BJ (cell line): ENCODE measurements around the gene IFI27L2. TPM values are rescaled to one million over a fixed set of nuclear protein-coding genes. Genes with fewer than 3 reads are reported as not detected.
A peak's percentile ranks its signal among the peaks of the same experiment; 100 is the strongest.

Source experiments
- CTCF ChIA-PET: fragments of 350-600 bp; formaldehyde crosslinking; extraction: SDS; loops from one replicate; lab custom pipeline; 2021; ENCODE audit warnings: antibody characterized with exemption, inconsistent platforms; lab: Yijun Ruan, JAX
- POLR2A ChIA-PET: fragments of 300-600 bp; sonication (Branson Sonifier 250); formaldehyde crosslinking; extraction: SDS; loops from one replicate; lab custom pipeline; 2021; ENCODE audit warnings: antibody characterized with exemption; lab: Charles Lee
- DNase-seq: peaks from one replicate; pipeline ENCODE4 v3.0.0-alpha.2; 2011; ENCODE audit warnings: low read depth
- H3K27me3 ChIP-seq: 2 replicates; pipeline ENCODE4 v1.6.0; 2011; ENCODE audit warnings: low read length; ENCODE audit not compliant: control insufficient read depth, insufficient read depth
- H3K36me3 ChIP-seq: 2 replicates; pipeline ENCODE4 v1.5.1; 2011; ENCODE audit warnings: low read length; ENCODE audit not compliant: control insufficient read depth, insufficient read depth
- H3K4me3 ChIP-seq: 2 replicates; pipeline ENCODE4 v1.5.1; 2011; ENCODE audit warnings: low read depth, mild to moderate bottlenecking, control low read depth, low read length
- polyA plus RNA-seq: library from polyadenylated mRNA; depleted of rRNA; stranded (reverse); fragments of >200 nt; gene quantifications from 2 replicates; pipeline ENCODE4 v1.2.3, GENCODE V29; 2011
- TF ChIP-seq, protein P1 (sequence below): IDR thresholded peaks from 2 replicates; pipeline ENCODE4 v1.5.1; 2011; ENCODE audit warnings: low read depth, mild to moderate bottlenecking, control low read depth, inconsistent platforms, low read length, moderate library complexity; ENCODE audit not compliant: insufficient read depth

Gene IFI27L2
- polyA plus RNA-seq, 1 experiment = 201 TPM

DNA sequence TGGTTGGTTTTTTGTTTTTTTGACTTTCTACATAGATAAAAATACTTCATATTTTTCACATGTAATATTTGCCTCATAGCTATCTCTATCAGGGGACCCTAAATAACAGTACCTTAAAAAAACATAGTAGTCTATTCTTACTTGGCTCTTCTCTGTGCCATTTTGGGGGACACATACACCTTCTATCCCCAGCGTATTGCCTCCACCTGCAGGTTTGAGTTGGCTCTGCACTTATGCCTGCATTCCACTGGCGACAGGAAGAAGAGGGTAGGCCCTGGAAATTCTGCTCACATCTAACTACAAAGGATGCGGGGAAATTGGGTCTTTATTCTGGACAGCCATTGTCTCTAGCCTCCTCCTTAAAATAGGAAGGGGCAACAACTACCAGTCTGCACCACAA, 13.8 kb upstream of the IFI27L2 start:
- CTCF ChIA-PET = interaction anchor here (0.7 to 9.7 kb wide), 6 partner anchors 8 to 115 kb away, joined by 3 to 248 read pairs (median 4); no protein-coding TSS in a partner anchor
- TF ChIP-seq, protein P1, sequence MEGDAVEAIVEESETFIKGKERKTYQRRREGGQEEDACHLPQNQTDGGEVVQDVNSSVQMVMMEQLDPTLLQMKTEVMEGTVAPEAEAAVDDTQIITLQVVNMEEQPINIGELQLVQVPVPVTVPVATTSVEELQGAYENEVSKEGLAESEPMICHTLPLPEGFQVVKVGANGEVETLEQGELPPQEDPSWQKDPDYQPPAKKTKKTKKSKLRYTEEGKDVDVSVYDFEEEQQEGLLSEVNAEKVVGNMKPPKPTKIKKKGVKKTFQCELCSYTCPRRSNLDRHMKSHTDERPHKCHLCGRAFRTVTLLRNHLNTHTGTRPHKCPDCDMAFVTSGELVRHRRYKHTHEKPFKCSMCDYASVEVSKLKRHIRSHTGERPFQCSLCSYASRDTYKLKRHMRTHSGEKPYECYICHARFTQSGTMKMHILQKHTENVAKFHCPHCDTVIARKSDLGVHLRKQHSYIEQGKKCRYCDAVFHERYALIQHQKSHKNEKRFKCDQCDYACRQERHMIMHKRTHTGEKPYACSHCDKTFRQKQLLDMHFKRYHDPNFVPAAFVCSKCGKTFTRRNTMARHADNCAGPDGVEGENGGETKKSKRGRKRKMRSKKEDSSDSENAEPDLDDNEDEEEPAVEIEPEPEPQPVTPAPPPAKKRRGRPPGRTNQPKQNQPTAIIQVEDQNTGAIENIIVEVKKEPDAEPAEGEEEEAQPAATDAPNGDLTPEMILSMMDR = peak; percentile 36
- POLR2A ChIA-PET = no interaction called here
- DNase-seq = no peak
- no peaks in the 10 kb centered on the region for H3K36me3 ChIP-seq
- peaks cover 3% of the 10 kb centered on the region for H3K27me3 ChIP-seq
- no peak overlapping the region for H3K4me3 ChIP-seq

DNA sequence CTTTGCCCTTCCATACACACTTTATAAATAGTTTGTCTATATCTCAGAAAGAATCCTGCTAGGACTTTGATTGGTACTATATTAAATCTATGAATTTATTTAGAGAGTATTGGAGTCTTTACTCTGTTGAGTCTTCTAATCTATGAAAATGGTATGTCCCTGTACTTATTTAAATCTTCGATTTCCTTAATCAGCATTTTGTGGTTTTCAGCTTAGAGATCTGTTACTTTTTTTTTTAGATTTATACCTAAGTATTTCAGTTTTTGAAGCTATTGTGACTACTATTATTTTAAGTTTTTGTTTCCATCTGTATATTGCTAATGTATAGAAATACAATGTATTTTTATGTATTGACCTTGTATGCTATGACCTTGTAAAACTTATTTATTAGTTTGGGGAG, 13.4 kb upstream of the IFI27L2 start:
- POLR2A ChIA-PET = no interaction called here
- CTCF ChIA-PET = interaction anchor here (0.7 to 9.7 kb wide), 9 partner anchors 9 to 203 kb away, joined by 3 to 248 read pairs (median 4); no protein-coding TSS in a partner anchor
- Histone ChIP-seq H3K4me3 (no peak overlapping the region), H3K27me3 (peaks cover 4% of the 10 kb centered on the region), H3K36me3 (no peaks in the 10 kb centered on the region)
- DNase-seq = no peak
- TF ChIP-seq, protein P1 = no peak

DNA sequence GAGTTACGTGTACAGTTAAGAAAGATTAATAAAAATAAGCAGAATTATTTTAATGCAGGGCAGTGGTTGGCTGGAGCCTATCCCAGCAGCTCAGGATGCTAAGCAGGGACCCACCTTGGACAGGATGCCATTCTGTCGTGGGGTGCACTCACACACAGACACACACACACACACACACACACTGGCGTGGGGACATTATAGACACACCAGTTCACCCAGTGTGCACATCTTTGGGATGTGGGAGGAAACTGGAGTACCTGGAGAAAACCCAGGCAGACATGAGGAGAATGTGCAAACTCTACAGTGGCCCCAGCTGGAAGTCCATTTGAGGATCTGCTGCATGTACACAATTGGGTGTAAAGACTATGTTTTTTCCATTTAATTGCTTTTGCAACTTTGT, 12.8 kb upstream of the IFI27L2 start:
- Histone ChIP-seq H3K36me3 (no peaks in the 10 kb centered on the region), H3K4me3 (no peak overlapping the region), H3K27me3 (peaks cover 4% of the 10 kb centered on the region)
- CTCF ChIA-PET = interaction anchor here (0.6 to 9.7 kb wide), 10 partner anchors 9 to 250 kb away, joined by 3 to 248 read pairs (median 4); no protein-coding TSS in a partner anchor
- POLR2A ChIA-PET = no interaction called here
- TF ChIP-seq, protein P1 = no peak
- no peak for DNase-seq

DNA sequence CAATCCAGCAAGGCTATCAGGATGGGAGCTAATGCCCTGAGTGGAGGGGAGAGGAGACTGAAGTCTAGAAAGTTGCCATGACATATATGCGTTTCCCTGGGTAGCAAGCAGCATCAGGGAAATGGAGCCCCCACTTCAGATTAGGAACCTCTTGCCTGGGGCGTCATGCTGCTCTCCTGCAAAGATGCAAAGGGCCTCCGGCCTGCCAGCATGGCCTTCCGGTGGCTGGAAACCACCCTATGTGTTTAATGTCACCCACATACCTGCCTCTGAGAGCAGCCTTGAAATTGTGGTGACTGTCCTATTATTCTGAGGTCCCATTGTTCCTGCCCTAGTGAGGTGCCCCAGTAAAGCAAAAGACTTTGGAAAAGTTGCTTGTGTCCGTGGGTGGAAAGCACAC, 10.0 kb upstream of the IFI27L2 start:
- Histone ChIP-seq H3K27me3 (peaks cover 4% of the 10 kb centered on the region), H3K36me3 (no peaks in the 10 kb centered on the region), H3K4me3 (no peak overlapping the region)
- DNase-seq = no peak
- CTCF ChIA-PET = interaction anchor here (0.6 to 9.7 kb wide), 5 partner anchors 102 to 1028 kb away, joined by 3 to 248 read pairs (median 3); no protein-coding TSS in a partner anchor
- TF ChIP-seq, protein P1 = no peak
- POLR2A ChIA-PET = no interaction called here

DNA sequence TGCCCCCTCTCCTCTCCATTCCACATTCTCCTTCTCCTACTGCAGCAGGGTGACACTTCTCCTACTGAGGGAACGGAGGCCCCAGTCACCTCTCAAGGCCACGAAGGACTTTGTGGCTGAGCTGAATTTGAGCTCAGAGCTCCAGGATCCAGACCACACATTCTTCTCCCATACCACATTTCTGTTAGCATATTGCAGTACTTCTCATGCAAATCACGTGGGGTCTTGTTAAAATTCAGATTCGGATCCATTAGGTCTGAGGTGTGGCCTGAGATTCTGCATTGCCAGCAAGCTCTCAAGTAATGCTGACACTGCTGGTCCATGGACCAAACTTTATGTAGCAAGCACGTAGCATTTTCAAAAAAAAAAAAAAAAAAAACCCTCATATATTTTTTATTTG, 9.6 kb upstream of the IFI27L2 start:
- DNase-seq = no peak
- H3K36me3 ChIP-seq = no peaks in the 10 kb centered on the region
- POLR2A ChIA-PET = no interaction called here
- TF ChIP-seq, protein P1 = no peak
- CTCF ChIA-PET = interaction anchor here (0.8 to 9.7 kb wide), 5 partner anchors 87 to 482 kb away, joined by 3 to 248 read pairs (median 37); no protein-coding TSS in a partner anchor
- no peak overlapping the region for H3K4me3 ChIP-seq
- peaks cover 4% of the 10 kb centered on the region for H3K27me3 ChIP-seq
